Measurements from ENCODE around the gene ABHD1. TPM values are rescaled to one million over a fixed set of nuclear protein-coding genes. Genes with fewer than 3 reads are reported as not detected.

The ABHD1 gene
- total and polyA plus RNA-seq, 7 experiments from 2014 or later: 0.53 to 2.0 (median 0.90) TPM

DNA sequence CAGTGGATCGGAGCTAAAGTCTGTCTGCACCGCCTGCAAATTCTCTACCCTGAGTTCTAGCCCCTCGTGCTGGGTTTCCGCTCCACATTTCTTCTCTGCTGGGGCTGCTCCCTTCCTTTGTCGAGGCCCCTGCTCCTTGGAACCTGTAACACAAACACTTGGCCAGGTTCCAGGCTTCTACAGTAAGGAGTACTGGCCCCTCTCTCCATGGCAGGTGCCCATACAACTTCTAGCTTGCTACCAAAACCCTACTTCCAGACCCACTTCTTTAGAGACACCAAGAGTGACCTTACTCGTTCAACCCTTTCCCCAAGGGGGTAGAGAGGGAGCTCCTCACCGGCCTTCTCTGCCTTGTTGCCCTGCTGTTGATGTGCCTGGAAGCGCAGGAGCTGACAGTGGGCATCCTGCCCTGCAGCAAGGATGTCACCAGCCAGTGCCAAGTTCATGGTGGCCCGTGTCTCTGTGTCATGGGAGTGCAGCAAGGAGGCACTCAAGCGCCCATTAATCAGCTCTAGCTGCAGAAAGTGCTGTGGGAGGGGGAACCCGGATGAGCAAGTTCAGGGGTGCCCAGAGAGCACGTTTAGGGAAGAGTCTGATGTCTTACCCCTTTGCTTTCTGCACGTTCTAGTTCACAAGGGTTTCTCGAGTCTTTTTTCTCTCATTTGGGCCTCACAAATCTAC, 9.7 kb downstream of the ABHD1 start:
- Histone ChIP-seq H3K27me3 (ENCODE audit: control insufficient read depth in 2 of 2, insufficient read depth in 2 of 2, low read length in 2 of 2) (no peaks in the 10 kb centered on the region), H3K36me3 (ENCODE audit: control insufficient read depth in 2 of 3, insufficient read depth in 3 of 3, low read length in 3 of 3) (peaks cover 0 to 40% (median 0%) of the 10 kb centered on the region in 3 experiments), H3K4me3 (ENCODE audit: low read length) (peak overlapping the region; percentile 96), H3K27ac (ENCODE audit: low read depth, low read length) (peak overlapping the region; percentile 97), H3K4me1 (ENCODE audit: control insufficient read depth in 2 of 2, insufficient read depth in 2 of 2, low read length in 2 of 2) (peaks cover 12 to 13% of the 10 kb centered on the region in 2 donors), H3K9me3 (ENCODE audit: control insufficient read depth in 2 of 3, low read length in 3 of 3) (no peaks in the 10 kb centered on the region)
- POLR2A ChIA-PET: interaction anchor here (1.0 to 5.3 kb wide), 8 partner anchors 9 to 82 kb away, joined by 3 to 49 read pairs (median 5); partner anchors contain the start of genes ABHD1, AGBL5, ATRAID and SLC5A6
- peaks cover 10 to 32% (median 21%) of the 10 kb centered on the region in 7 donors for H3K4me1 Mint-ChIP-seq
- peak overlapping the region; percentile 73 to 97 (median 89) for H3K27ac Mint-ChIP-seq
- ATAC-seq (no peak), DNase-seq (peak in 3 of 9 donors; percentile 14 to 35 (median 16))
- intact Hi-C loops (cut with micrococcal nuclease): loop anchor here in 1 of 2 donors (5.0 kb wide), 1 partner anchor 346 kb away; the partner anchor contains the start of gene CENPA
- peak overlapping the region; percentile 88 to 97 (median 92) for H3K4me3 Mint-ChIP-seq
- H3K9me3 Mint-ChIP-seq: peaks cover 0 to 4% (median 0%) of the 10 kb centered on the region in 11 donors
- CTCF ChIA-PET: interaction anchor here (1.3 to 1.5 kb wide), 2 partner anchors 10 to 146 kb away, joined by 3 to 4 read pairs; partner anchors contain the start of gene ABHD1
- H3K36me3 Mint-ChIP-seq: peaks cover 0 to 11% (median 4%) of the 10 kb centered on the region in 5 donors
- H3K27me3 Mint-ChIP-seq: peaks cover 0 to 2% (median 0%) of the 10 kb centered on the region in 5 donors

DNA sequence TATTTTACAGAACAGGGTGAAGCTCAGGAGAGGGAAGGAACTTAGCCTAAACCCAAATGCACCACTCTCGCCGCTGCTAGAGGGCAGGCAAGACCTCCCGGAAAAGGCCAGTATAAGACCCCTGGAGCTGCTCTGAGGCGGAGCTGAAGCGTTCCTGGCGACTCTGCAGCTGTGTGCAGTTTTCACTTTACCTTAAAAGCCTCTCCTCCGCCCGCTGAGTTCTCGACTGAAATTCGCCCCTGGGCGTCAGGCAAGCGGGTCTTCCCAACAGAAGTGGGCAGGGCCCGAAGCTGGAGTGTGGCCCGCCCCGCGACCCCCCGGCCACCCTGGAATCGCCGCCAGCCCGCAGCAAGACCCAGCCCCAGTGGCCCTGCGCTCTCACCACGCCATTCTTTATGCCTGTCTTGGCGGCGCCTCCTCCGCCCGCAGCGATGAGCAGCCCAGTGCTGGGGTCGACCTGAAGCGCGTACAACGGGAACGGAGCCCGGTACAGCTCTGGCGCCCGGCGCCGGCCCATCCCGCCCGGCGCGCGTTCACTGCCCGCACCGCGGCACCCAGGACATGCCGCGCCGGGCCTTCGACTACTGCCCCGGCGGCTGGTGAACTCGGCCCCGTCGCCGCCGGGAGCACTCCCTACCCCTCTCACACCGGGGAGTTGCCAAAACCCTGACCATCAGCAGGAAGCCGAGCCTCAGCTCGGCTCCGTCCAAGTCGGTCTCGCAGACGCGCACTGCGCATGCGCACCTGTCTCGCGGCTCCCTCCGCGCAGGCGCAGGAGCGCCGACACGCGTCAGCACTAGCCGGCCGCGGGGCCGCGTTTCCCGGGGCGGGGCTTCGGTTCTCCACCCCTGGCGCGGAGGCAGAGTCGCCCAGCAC, 10.5 kb downstream of the ABHD1 start, which contains the start of gene PREB:
Gene PREB (minus strand): TSS at position 732 of the 876 bp plus-strand sequence. CDS start 215 bp downstream, at position 517.
- CTCF ChIA-PET: interaction anchor here (1.0 to 1.5 kb wide), 3 partner anchors 11 to 145 kb away, joined by 3 to 4 read pairs (median 4); partner anchors contain the start of gene ABHD1
- H3K27me3 Mint-ChIP-seq: peaks cover 0 to 6% (median 0%) of the 10 kb centered on the region in 5 donors
- peaks cover 0 to 11% (median 4%) of the 10 kb centered on the region in 5 donors for H3K36me3 Mint-ChIP-seq
- Histone ChIP-seq H3K27ac (ENCODE audit: low read depth, low read length) (peak within 1 kb of the TSS; percentile 97), H3K36me3 (ENCODE audit: control insufficient read depth in 2 of 3, insufficient read depth in 3 of 3, low read length in 3 of 3) (peaks cover 0 to 40% (median 0%) of the 10 kb centered on the region in 3 experiments), H3K27me3 (ENCODE audit: control insufficient read depth in 2 of 2, insufficient read depth in 2 of 2, low read length in 2 of 2) (no peaks in the 10 kb centered on the region), H3K4me1 (ENCODE audit: control insufficient read depth in 2 of 2, insufficient read depth in 2 of 2, low read length in 2 of 2) (peaks cover 12 to 13% of the 10 kb centered on the region in 2 donors), H3K9me3 (ENCODE audit: control insufficient read depth in 2 of 3, low read length in 3 of 3) (no peaks in the 10 kb centered on the region), H3K4me3 (ENCODE audit: low read length) (peak within 1 kb of the TSS; percentile 96)
- intact Hi-C loops (cut with micrococcal nuclease): loop anchor here (1.0 to 5.0 kb wide), 16 partner anchors 11 to 355 kb away; partner anchors contain the start of genes ABHD1 (in 2 of the 2), ATRAID (in 2 of the 2), EIF2B4 (in 2 of the 2) and KHK (in 2 of the 2)
- peak within 1 kb of the TSS; percentile 88 to 99 (median 97) for H3K27ac Mint-ChIP-seq
- peaks cover 10 to 32% (median 21%) of the 10 kb centered on the region in 7 donors for H3K4me1 Mint-ChIP-seq
- H3K4me3 Mint-ChIP-seq: peak within 1 kb of the TSS; percentile 88 to 97 (median 92)
- peak; percentile 92 to 100 (median 97) for DNase-seq
- peak; percentile 97 for ATAC-seq
- POLR2A ChIA-PET: interaction anchor here (0.7 to 5.3 kb wide), 11 partner anchors 10 to 294 kb away, joined by 3 to 49 read pairs (median 4); partner anchors contain the start of genes ABHD1, AGBL5, ATRAID and NRBP1
- H3K9me3 Mint-ChIP-seq: peaks cover 0 to 4% (median 0%) of the 10 kb centered on the region in 11 donors

DNA sequence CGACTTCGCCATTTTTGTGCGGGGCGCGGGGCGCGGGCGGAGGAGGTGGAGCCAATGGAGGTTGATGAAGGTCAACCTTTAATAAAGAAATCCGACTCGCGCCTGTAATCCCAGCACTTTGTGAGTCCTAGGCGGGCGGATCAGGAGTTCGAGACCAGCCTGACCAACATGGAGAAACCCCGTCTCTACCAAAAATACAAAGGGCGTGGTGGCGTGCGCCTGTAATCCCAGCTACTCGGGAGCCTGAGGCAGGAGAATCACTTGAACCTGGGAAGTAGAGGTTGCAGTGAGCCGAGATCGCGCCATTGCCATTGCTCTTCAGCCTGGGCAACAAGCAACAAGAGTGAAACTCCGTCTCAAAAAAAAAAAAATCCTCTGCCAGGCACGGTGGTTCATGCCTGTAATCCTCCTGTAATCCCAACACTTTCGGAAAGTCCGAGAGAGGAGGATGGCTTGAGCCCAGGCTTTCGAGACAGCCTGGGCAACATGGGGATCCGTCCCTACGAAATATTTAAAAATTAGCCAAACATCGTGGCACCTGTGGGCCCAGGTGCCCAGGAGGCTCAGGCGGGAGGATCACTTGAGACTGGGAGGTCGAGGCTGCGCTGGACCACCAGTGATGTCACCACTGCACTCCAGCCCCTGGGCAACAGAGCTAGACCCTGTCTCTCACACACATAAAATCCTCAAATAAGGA, 11.3 kb downstream of the ABHD1 start:
- Mint-ChIP-seq H3K27ac (peak overlapping the region in 8 of 9 donors; percentile 88 to 98 (median 96)), H3K4me3 (peak overlapping the region; percentile 88 to 97 (median 92)), H3K27me3 (peaks cover 0 to 8% (median 0%) of the 10 kb centered on the region in 5 donors), H3K9me3 (peaks cover 0 to 4% (median 0%) of the 10 kb centered on the region in 11 donors), H3K36me3 (peaks cover 0 to 10% (median 3%) of the 10 kb centered on the region in 5 donors), H3K4me1 (peaks cover 10 to 32% (median 20%) of the 10 kb centered on the region in 7 donors)
- Histone ChIP-seq H3K4me1 (ENCODE audit: control insufficient read depth in 2 of 2, insufficient read depth in 2 of 2, low read length in 2 of 2) (peaks cover 12 to 13% of the 10 kb centered on the region in 2 donors), H3K36me3 (ENCODE audit: control insufficient read depth in 2 of 3, insufficient read depth in 3 of 3, low read length in 3 of 3) (peaks cover 0 to 35% (median 0%) of the 10 kb centered on the region in 3 experiments), H3K9me3 (ENCODE audit: control insufficient read depth in 2 of 3, low read length in 3 of 3) (no peaks in the 10 kb centered on the region), H3K27me3 (ENCODE audit: control insufficient read depth in 2 of 2, insufficient read depth in 2 of 2, low read length in 2 of 2) (no peaks in the 10 kb centered on the region), H3K4me3 (ENCODE audit: low read length) (peak overlapping the region; percentile 96), H3K27ac (ENCODE audit: low read depth, low read length) (peak overlapping the region; percentile 97)
- POLR2A ChIA-PET: interaction anchor here (0.6 to 5.3 kb wide), 7 partner anchors 11 to 1285 kb away, joined by 3 to 49 read pairs (median 5); partner anchors contain the start of genes ABHD1, AGBL5, ATRAID and SLC5A6
- ATAC-seq: no peak
- intact Hi-C loops (cut with micrococcal nuclease): loop anchor here (1.0 to 5.0 kb wide), 16 partner anchors 12 to 354 kb away; partner anchors contain the start of genes ABHD1 (in 2 of the 2), ATRAID (in 2 of the 2), EIF2B4 (in 2 of the 2) and KHK (in 2 of the 2)
- no peak for DNase-seq
- CTCF ChIA-PET: interaction anchor here (1.0 kb wide), 1 partner anchor 80 kb away, joined by 4 read pairs; no protein-coding TSS in a partner anchor

- Histone ChIP-seq H3K27me3 (ENCODE audit: control insufficient read depth in 2 of 2, insufficient read depth in 2 of 2, low read length in 2 of 2) (no peaks in the 10 kb centered on the region), H3K9me3 (ENCODE audit: control insufficient read depth in 2 of 3, low read length in 3 of 3) (no peaks in the 10 kb centered on the region), H3K36me3 (ENCODE audit: control insufficient read depth in 2 of 3, insufficient read depth in 3 of 3, low read length in 3 of 3) (peaks cover 0 to 29% (median 0%) of the 10 kb centered on the region in 3 experiments), H3K27ac (ENCODE audit: low read depth, low read length) (no peak overlapping the region), H3K4me1 (ENCODE audit: control insufficient read depth in 2 of 2, insufficient read depth in 2 of 2, low read length in 2 of 2) (peaks cover 12 to 13% of the 10 kb centered on the region in 2 donors), H3K4me3 (ENCODE audit: low read length) (no peak overlapping the region)
- ATAC-seq (no peak), DNase-seq (no peak)
- POLR2A ChIA-PET: interaction anchor here (0.6 to 5.3 kb wide), 3 partner anchors 11 to 1284 kb away, joined by 3 to 49 read pairs (median 3); partner anchors contain the start of gene ABHD1
- H3K4me1 Mint-ChIP-seq: peaks cover 10 to 32% (median 20%) of the 10 kb centered on the region in 7 donors
- H3K36me3 Mint-ChIP-seq: peaks cover 0 to 8% (median 0%) of the 10 kb centered on the region in 5 donors
- peak overlapping the region in 8 of 9 donors; percentile 73 to 98 (median 92) for H3K27ac Mint-ChIP-seq
- H3K9me3 Mint-ChIP-seq: peaks cover 0 to 4% (median 0%) of the 10 kb centered on the region in 11 donors
- intact Hi-C loops (cut with micrococcal nuclease): loop anchor here (2.0 kb wide), 2 partner anchors 103 to 187 kb away; partner anchors contain the start of genes MPV17 (in 1 of the 2) and TMEM214 (in 1 of the 2)
- CTCF ChIA-PET: interaction anchor here (0.6 kb wide), 1 partner anchor 148 kb away, joined by 4 read pairs; no protein-coding TSS in a partner anchor
- H3K4me3 Mint-ChIP-seq: peak overlapping the region; percentile 67 to 97 (median 92)
- H3K27me3 Mint-ChIP-seq: peaks cover 0 to 8% (median 0%) of the 10 kb centered on the region in 5 donors
Measured at GRCh38 chr2:27135478-27135955, 11.9 kb downstream of the ABHD1 start.

DNA sequence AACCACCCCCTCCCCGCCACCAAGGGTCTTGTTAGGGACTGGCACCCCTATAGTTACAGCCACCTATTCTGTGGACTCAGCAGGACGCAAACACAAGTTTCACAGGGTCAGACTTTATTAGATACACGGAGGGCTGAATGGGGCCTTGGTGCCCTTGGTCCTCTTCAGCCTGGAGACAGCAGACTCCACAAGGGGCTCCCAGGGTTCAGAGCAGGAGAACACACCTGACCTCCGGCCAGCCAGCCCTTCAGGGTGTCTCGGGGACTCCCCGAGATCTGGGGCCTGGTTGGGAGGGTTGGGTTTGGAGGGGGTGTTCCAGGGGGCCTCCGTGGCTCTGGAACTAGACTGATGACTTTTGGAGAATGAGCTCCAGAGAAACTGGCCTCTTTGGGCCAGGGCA, 13.1 kb downstream of the ABHD1 start:
- Mint-ChIP-seq H3K4me1 (peaks cover 10 to 32% (median 19%) of the 10 kb centered on the region in 7 donors), H3K36me3 (peaks cover 0 to 7% (median 0%) of the 10 kb centered on the region in 5 donors), H3K4me3 (no peak overlapping the region), H3K9me3 (peaks cover 0 to 4% (median 0%) of the 10 kb centered on the region in 11 donors), H3K27ac (no peak overlapping the region), H3K27me3 (peaks cover 0 to 8% (median 0%) of the 10 kb centered on the region in 5 donors)
- Histone ChIP-seq H3K9me3 (ENCODE audit: control insufficient read depth in 2 of 3, low read length in 3 of 3) (no peaks in the 10 kb centered on the region), H3K27ac (ENCODE audit: low read depth, low read length) (no peak overlapping the region), H3K4me1 (ENCODE audit: control insufficient read depth in 2 of 2, insufficient read depth in 2 of 2, low read length in 2 of 2) (peaks cover 12 to 13% of the 10 kb centered on the region in 2 donors), H3K27me3 (ENCODE audit: control insufficient read depth in 2 of 2, insufficient read depth in 2 of 2, low read length in 2 of 2) (no peaks in the 10 kb centered on the region), H3K36me3 (ENCODE audit: control insufficient read depth in 2 of 3, insufficient read depth in 3 of 3, low read length in 3 of 3) (peaks cover 0 to 17% (median 0%) of the 10 kb centered on the region in 3 experiments), H3K4me3 (ENCODE audit: low read length) (no peak overlapping the region)
- intact Hi-C loops (cut with micrococcal nuclease): no loop called here
- no peak for ATAC-seq
- DNase-seq: no peak
- ChIA-PET POLR2A (no interaction called here), CTCF (interaction anchor here (0.6 kb wide), 1 partner anchor 99 kb away, joined by 4 read pairs; no protein-coding TSS in a partner anchor)

Measured in naive thymus-derived CD4-positive, alpha-beta T cell (primary cell).